Measurements from ENCODE around the gene USP8. TPM values are rescaled to one million over a fixed set of nuclear protein-coding genes. Genes with fewer than 3 reads are reported as not detected.

Gene USP8
- total RNA-seq, 1 experiment from 2014 or later, result 48.5 TPM

DNA sequence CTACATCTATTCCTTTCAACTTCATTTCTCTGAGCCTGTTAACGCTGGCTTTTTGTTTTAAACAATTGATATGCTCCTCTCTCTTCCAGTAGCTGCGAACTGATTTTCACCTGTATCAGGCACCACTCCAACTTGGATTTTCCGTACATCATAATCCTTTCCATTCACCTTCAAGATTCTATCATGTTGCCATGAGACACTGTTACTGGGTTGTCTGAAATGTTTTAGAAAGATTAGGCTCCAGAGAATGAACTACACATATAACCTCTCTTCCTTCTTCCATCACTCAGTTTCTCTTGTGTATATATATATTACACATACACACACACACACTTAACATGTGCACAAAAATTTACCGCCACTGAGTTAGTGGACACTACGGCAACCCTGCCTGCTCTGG, 122.4 kb downstream of the USP8 start, which contains the start of gene USP50:
USP50 (minus strand) TSS at position 101 of the 400 bp plus-strand sequence. CDS start 141 bp downstream, outside the sequence.
- no peaks in the 10 kb centered on the region for H3K27me3 ChIP-seq (replicated peaks; ENCODE audit: insufficient read depth, low read depth, low read length, poor library complexity)
- BruUV-seq (replicated peaks), result no TSS peak
- H3K4me1 ChIP-seq (ENCODE audit: insufficient read depth, low read length, poor library complexity, severe bottlenecking), result peaks cover 6% of the 10 kb centered on the region
- no peak for DNase-seq (ENCODE audit: low spot score)
- intact Hi-C loops (cut with micrococcal nuclease; ENCODE audit: unreplicated experiment), result no loop called here
- TF ChIP-seq, protein P1, sequence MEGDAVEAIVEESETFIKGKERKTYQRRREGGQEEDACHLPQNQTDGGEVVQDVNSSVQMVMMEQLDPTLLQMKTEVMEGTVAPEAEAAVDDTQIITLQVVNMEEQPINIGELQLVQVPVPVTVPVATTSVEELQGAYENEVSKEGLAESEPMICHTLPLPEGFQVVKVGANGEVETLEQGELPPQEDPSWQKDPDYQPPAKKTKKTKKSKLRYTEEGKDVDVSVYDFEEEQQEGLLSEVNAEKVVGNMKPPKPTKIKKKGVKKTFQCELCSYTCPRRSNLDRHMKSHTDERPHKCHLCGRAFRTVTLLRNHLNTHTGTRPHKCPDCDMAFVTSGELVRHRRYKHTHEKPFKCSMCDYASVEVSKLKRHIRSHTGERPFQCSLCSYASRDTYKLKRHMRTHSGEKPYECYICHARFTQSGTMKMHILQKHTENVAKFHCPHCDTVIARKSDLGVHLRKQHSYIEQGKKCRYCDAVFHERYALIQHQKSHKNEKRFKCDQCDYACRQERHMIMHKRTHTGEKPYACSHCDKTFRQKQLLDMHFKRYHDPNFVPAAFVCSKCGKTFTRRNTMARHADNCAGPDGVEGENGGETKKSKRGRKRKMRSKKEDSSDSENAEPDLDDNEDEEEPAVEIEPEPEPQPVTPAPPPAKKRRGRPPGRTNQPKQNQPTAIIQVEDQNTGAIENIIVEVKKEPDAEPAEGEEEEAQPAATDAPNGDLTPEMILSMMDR (conservative IDR thresholded peaks at IDR 0.05; ENCODE audit: low read depth, low read length), result no peak
- no peak for TF ChIP-seq EZH2 (IDR thresholded peaks at IDR 0.05; ENCODE audit: borderline replicate concordance, low read depth, low read length, poor library complexity, severe bottlenecking)
- no peaks in the 10 kb centered on the region for H3K9me3 ChIP-seq (ENCODE audit: low read depth, low read length, poor library complexity, severe bottlenecking)
- no peak within 1 kb of the TSS for H3K4me3 ChIP-seq (ENCODE audit: low read depth, low read length, poor library complexity, severe bottlenecking)
- CTCF ChIA-PET, result no interaction called here
- POLR2A ChIA-PET (ENCODE audit: low non-redundant PET), result no interaction called here
- no peak within 1 kb of the TSS for H3K27ac ChIP-seq (ENCODE audit: low read depth, low read length, poor library complexity, severe bottlenecking)
- H3K36me3 ChIP-seq (ENCODE audit: insufficient read depth, low read length, poor library complexity, severe bottlenecking), result no peaks in the 10 kb centered on the region

DNA sequence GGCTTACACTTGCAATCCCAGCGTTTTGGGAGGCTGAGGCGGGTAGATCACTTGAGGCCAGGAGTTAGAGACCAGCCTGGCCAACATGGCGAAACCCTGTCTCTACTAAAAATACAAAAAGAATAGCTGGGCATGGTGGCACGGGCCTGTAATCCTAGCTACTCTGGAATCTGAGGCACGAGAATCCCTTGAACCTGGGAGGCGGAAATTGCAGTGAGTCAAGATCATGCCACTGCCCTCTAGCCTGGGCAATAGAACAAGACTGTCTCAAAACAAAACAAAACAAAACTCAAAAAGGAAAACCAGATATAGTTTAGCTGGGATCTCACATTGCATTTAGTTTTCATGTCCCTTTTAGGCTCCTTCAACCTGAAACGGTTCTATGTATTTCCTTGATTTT, 125.1 kb downstream of the USP8 start:
- no peak for DNase-seq (ENCODE audit: low spot score)
- POLR2A ChIA-PET (ENCODE audit: low non-redundant PET), result no interaction called here
- H3K9me3 ChIP-seq (ENCODE audit: low read depth, low read length, poor library complexity, severe bottlenecking), result no peaks in the 10 kb centered on the region
- H3K36me3 ChIP-seq (ENCODE audit: insufficient read depth, low read length, poor library complexity, severe bottlenecking), result no peaks in the 10 kb centered on the region
- intact Hi-C loops (cut with micrococcal nuclease; ENCODE audit: unreplicated experiment), result no loop called here
- no peak overlapping the region for H3K27ac ChIP-seq (ENCODE audit: low read depth, low read length, poor library complexity, severe bottlenecking)
- no peak for TF ChIP-seq EZH2 (IDR thresholded peaks at IDR 0.05; ENCODE audit: borderline replicate concordance, low read depth, low read length, poor library complexity, severe bottlenecking)
- H3K4me3 ChIP-seq (ENCODE audit: low read depth, low read length, poor library complexity, severe bottlenecking), result no peak overlapping the region
- no peaks in the 10 kb centered on the region for H3K4me1 ChIP-seq (ENCODE audit: insufficient read depth, low read length, poor library complexity, severe bottlenecking)
- no peaks in the 10 kb centered on the region for H3K27me3 ChIP-seq (replicated peaks; ENCODE audit: insufficient read depth, low read depth, low read length, poor library complexity)
- no TSS peak for BruUV-seq (replicated peaks)
- CTCF ChIA-PET, result no interaction called here

DNA sequence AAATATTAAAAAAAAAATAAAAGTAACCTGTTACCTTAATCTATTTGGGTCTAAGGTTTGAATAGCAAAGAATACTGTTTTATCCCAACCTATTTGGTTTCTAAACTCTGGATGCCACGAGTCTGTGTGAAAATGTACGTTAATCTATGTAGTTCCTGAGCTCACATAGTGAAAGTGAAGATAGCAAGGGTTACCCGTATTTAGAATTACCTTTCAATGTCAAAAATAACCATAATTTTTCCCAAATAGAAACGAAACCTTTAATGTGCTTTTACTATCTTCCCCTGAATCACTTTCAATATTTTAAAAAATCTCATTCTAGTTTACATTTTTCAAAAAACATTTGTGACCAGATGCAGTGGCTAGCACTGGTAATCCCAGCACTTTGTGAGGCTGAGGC, 128.0 kb downstream of the USP8 start:
- TF ChIP-seq, protein P1 (conservative IDR thresholded peaks at IDR 0.05; ENCODE audit: low read depth, low read length), result no peak
- TF ChIP-seq EZH2 (IDR thresholded peaks at IDR 0.05; ENCODE audit: borderline replicate concordance, low read depth, low read length, poor library complexity, severe bottlenecking), result no peak
- H3K27me3 ChIP-seq (replicated peaks; ENCODE audit: insufficient read depth, low read depth, low read length, poor library complexity), result no peaks in the 10 kb centered on the region
- H3K9me3 ChIP-seq (ENCODE audit: low read depth, low read length, poor library complexity, severe bottlenecking), result no peaks in the 10 kb centered on the region
- no peak overlapping the region for H3K27ac ChIP-seq (ENCODE audit: low read depth, low read length, poor library complexity, severe bottlenecking)
- ChIA-PET CTCF (no interaction called here), POLR2A (ENCODE audit: low non-redundant PET) (no interaction called here)
- no peaks in the 10 kb centered on the region for H3K36me3 ChIP-seq (ENCODE audit: insufficient read depth, low read length, poor library complexity, severe bottlenecking)
- intact Hi-C loops (cut with micrococcal nuclease; ENCODE audit: unreplicated experiment), result no loop called here
- no peaks in the 10 kb centered on the region for H3K4me1 ChIP-seq (ENCODE audit: insufficient read depth, low read length, poor library complexity, severe bottlenecking)
- no TSS peak for BruUV-seq (replicated peaks)
- DNase-seq (ENCODE audit: low spot score), result no peak
- no peak overlapping the region for H3K4me3 ChIP-seq (ENCODE audit: low read depth, low read length, poor library complexity, severe bottlenecking)

DNA sequence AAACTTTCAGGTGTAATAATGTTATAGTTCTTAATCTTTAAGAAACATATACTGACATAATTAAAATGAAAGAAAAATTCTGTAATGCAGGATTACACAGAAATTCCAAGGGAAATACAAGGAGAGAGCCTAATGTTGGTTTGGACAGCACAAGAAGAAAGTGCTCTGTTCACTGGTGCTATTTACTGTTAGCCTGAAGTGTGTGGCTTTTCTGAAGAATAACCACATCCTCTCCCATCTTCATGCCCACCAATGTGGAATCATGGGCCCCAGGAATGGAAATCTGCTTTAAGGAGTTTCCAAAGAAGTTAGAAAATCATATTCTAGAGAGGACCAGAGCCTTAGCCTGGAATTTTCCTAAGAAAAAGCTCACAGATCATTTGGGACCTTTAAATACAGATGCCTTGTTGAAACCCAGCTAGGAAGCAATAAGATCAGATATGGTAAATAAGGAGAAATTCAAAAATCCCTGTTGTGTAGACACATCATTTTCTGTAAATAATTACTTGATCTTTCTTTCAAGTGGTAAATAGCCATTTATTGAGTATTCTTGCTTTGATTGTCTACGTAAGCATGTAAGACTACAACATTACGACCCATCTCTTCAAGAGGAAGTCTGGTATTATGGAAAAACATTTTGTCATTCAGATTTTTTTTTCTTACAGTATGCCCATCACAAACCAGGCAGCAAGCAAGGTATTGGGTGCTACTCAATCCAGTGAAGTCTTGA, 132.6 kb downstream of the USP8 start:
- Histone ChIP-seq H3K27ac (ENCODE audit: low read depth, low read length, poor library complexity, severe bottlenecking) (no peak overlapping the region), H3K4me1 (ENCODE audit: insufficient read depth, low read length, poor library complexity, severe bottlenecking) (no peaks in the 10 kb centered on the region), H3K9me3 (ENCODE audit: low read depth, low read length, poor library complexity, severe bottlenecking) (no peaks in the 10 kb centered on the region), H3K4me3 (ENCODE audit: low read depth, low read length, poor library complexity, severe bottlenecking) (no peak overlapping the region), H3K27me3 (replicated peaks; ENCODE audit: insufficient read depth, low read depth, low read length, poor library complexity) (no peaks in the 10 kb centered on the region), H3K36me3 (ENCODE audit: insufficient read depth, low read length, poor library complexity, severe bottlenecking) (peaks cover 4% of the 10 kb centered on the region)
- no TSS peak for BruUV-seq (replicated peaks)
- intact Hi-C loops (cut with micrococcal nuclease; ENCODE audit: unreplicated experiment), result no loop called here
- DNase-seq (ENCODE audit: low spot score), result no peak
- ChIA-PET POLR2A (ENCODE audit: low non-redundant PET) (no interaction called here), CTCF (no interaction called here)
- TF ChIP-seq, protein P1 (conservative IDR thresholded peaks at IDR 0.05; ENCODE audit: low read depth, low read length), result no peak
- no peak for TF ChIP-seq EZH2 (IDR thresholded peaks at IDR 0.05; ENCODE audit: borderline replicate concordance, low read depth, low read length, poor library complexity, severe bottlenecking)

Measured in A673 (cell line).